OCI-LY7 (cell line): ENCODE results near the gene TMEM53. TPM values are rescaled to one million over a fixed set of nuclear protein-coding genes. Genes with fewer than 3 reads are reported as not detected.
A peak's percentile ranks its signal among the peaks of the same experiment; 100 is the strongest.

Experiments used
- BruUV-seq: library from RNA; stranded (reverse); fragments of 400-500 nt; replicated peaks from 2 replicates; lab custom pipeline; 2021; lab: Mats Ljungman, UMichigan
- CTCF ChIA-PET: fragments of 300-600 bp; sonication (Branson Sonifier 250); formaldehyde crosslinking; loops from one replicate; lab custom pipeline; 2022; ENCODE audit warnings: antibody characterized with exemption; ENCODE audit not compliant: unreplicated experiment; lab: Charles Lee
- POLR2A ChIA-PET: fragments of 300-600 bp; sonication (Branson Sonifier 250); formaldehyde crosslinking; loops from one replicate; lab custom pipeline; 2022; ENCODE audit warnings: antibody characterized with exemption; lab: Charles Lee
- DNase-seq: peaks from one replicate; pipeline ENCODE4 v3.0.0-alpha.2; 2015; ENCODE audit warnings: low spot score
- H2AFZ ChIP-seq: fragments of 200-600 bp; sonication (generic), shearing (Covaris generic); 2 replicates; pipeline ENCODE4 v1.6.1; 2014; ENCODE audit warnings: mild to moderate bottlenecking, antibody characterized with exemption, low read length, moderate library complexity
- H3K27ac ChIP-seq: fragments of 200-600 bp; sonication (generic); 2 replicates; pipeline ENCODE4 v1.5.1; 2014; ENCODE audit warnings: mixed run types, low read depth, mild to moderate bottlenecking, moderate library complexity, low read length, inconsistent platforms; ENCODE audit not compliant: poor library complexity, severe bottlenecking
- H3K36me3 ChIP-seq: fragments of 200-600 bp; sonication (generic); 2 replicates; pipeline ENCODE4 v1.6.1; 2014; ENCODE audit warnings: mild to moderate bottlenecking, antibody characterized with exemption, low read length, moderate library complexity, mixed read lengths; ENCODE audit not compliant: insufficient read depth
- H3K4me1 ChIP-seq: fragments of 200-600 bp; sonication (generic); 2 replicates; pipeline ENCODE4 v1.5.1; 2014; ENCODE audit warnings: mild to moderate bottlenecking, low read length; ENCODE audit not compliant: insufficient read depth, poor library complexity, severe bottlenecking
- H3K4me2 ChIP-seq: fragments of 200-600 bp; sonication (generic); 2 replicates; pipeline ENCODE4 v1.6.1; 2014; ENCODE audit warnings: mild to moderate bottlenecking, low read length
- H3K4me3 ChIP-seq: fragments of 200-600 bp; sonication (generic); 2 replicates; pipeline ENCODE4 v1.5.1; 2014; ENCODE audit warnings: mild to moderate bottlenecking, low read depth, low read length; ENCODE audit not compliant: poor library complexity, severe bottlenecking
- H3K79me2 ChIP-seq: fragments of 200-600 bp; sonication (generic); 2 replicates; pipeline ENCODE4 v1.6.1; 2016; ENCODE audit warnings: low read depth, mild to moderate bottlenecking, low read length, moderate library complexity, mixed read lengths; ENCODE audit not compliant: insufficient read depth
- H3K9me2 ChIP-seq: fragments of 200-600 bp; sonication (generic); 2 replicates; pipeline ENCODE4 v1.6.1; 2016; ENCODE audit warnings: mild to moderate bottlenecking, low read length, mixed read lengths; ENCODE audit not compliant: insufficient read depth
- H3K9me3 ChIP-seq: fragments of 200-600 bp; sonication (generic); 2 replicates; pipeline ENCODE4 v1.6.1; 2014; ENCODE audit warnings: mild to moderate bottlenecking, mixed run types, low read length, mixed read lengths
- H4K20me1 ChIP-seq: fragments of 200-600 bp; sonication (generic); 2 replicates; pipeline ENCODE4 v1.6.1; 2014; ENCODE audit warnings: mild to moderate bottlenecking, antibody characterized with exemption, low read length, moderate library complexity, mixed read lengths; ENCODE audit not compliant: insufficient read depth
- EZH2phosphoT487 ChIP-seq: fragments of 200-600 bp; sonication (generic); IDR thresholded peaks from 2 replicates; pipeline ENCODE4 v1.6.1; 2018; ENCODE audit warnings: low read depth, borderline replicate concordance, mild to moderate bottlenecking, mixed run types, antibody characterized with exemption, low read length, moderate library complexity, mixed read lengths
- intact Hi-C: fragments of 100-400 bp; cut with micrococcal nuclease; formaldehyde crosslinking; loops from one replicate; pipeline ENCODE4 v1.10.0; 2022; ENCODE audit not compliant: unreplicated experiment
- small RNA-seq: library from RNA; depleted of rRNA; stranded (forward); fragments of <200 nt; gene quantifications from one replicate; pipeline ENCODE3, GENCODE V24; 2014
- total RNA-seq, 2 experiments: library from RNA; depleted of rRNA in 1 of 2; stranded (reverse); fragments of >200 nt in 1 of 2; shearing (Covaris generic) in 1 of 2; gene quantifications; 2 replicates each; pipeline ENCODE4 v1.2.3, GENCODE V29; 2014 to 2022
- TF ChIP-seq, protein P1 (sequence below): fragments of 200-600 bp; sonication (generic); conservative IDR thresholded peaks from 2 replicates; pipeline ENCODE4 v1.5.1; 2014; ENCODE audit warnings: mild to moderate bottlenecking, antibody characterized with exemption, low read length, moderate library complexity, mixed read lengths

Gene TMEM53
- total RNA-seq, 2 experiments from 2014 or later: 6.6 to 8.1 TPM

DNA sequence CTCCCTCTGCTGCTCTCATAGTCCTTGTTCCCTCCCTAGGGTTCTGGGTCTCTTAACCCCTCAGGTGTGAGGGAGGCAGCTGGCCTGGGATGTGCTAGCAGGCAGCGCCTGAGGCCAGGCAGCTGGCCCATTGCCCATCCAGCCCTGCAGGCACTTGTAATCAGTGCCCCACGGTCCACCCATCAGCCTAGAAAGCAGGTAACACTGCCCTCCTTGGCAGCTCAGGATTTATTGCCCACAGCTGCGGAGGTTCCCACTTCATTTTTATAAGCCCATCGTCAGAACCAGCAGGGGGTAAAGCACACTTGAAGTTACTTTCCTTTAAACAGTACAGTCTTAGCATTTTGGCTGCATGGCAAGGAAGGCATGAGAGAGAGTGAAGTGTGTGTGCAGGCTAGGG lies 70.6 kb downstream of the TMEM53 start:
- DNase-seq: no peak
- no peaks in the 10 kb centered on the region for H3K36me3 ChIP-seq
- no peaks in the 10 kb centered on the region for H4K20me1 ChIP-seq
- no peaks in the 10 kb centered on the region for H3K4me1 ChIP-seq
- H3K27ac ChIP-seq: no peak overlapping the region
- H3K9me3 ChIP-seq: no peaks in the 10 kb centered on the region
- H3K4me3 ChIP-seq: no peak overlapping the region
- no peak overlapping the region for H3K4me2 ChIP-seq
- CTCF ChIA-PET: no interaction called here
- H3K79me2 ChIP-seq: no peaks in the 10 kb centered on the region
- H3K9me2 ChIP-seq: no peaks in the 10 kb centered on the region
- intact Hi-C loops: no loop called here
- BruUV-seq: no TSS peak
- H2AFZ ChIP-seq: no peak overlapping the region
- POLR2A ChIA-PET: no interaction called here
- TF ChIP-seq EZH2phosphoT487: no peak
- TF ChIP-seq, protein P1, sequence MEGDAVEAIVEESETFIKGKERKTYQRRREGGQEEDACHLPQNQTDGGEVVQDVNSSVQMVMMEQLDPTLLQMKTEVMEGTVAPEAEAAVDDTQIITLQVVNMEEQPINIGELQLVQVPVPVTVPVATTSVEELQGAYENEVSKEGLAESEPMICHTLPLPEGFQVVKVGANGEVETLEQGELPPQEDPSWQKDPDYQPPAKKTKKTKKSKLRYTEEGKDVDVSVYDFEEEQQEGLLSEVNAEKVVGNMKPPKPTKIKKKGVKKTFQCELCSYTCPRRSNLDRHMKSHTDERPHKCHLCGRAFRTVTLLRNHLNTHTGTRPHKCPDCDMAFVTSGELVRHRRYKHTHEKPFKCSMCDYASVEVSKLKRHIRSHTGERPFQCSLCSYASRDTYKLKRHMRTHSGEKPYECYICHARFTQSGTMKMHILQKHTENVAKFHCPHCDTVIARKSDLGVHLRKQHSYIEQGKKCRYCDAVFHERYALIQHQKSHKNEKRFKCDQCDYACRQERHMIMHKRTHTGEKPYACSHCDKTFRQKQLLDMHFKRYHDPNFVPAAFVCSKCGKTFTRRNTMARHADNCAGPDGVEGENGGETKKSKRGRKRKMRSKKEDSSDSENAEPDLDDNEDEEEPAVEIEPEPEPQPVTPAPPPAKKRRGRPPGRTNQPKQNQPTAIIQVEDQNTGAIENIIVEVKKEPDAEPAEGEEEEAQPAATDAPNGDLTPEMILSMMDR: no peak

Small RNA genes lying within 50 kb of the gene (small RNA-seq; reads per million reads assigned to genes)
- gene RNU5F-1: 107 reads per million, percentile 99 among the genes with 10 or more reads in this experiment

Other genes starting within 250 kb of the TMEM53 start
- gene ARMH1, start 233 bp upstream of the TMEM53 start, total RNA-seq (2014; rRNA removed; shearing (Covaris generic)): 5.3 and 7.8 TPM in 2 replicates
- 7.9 and 8.9 TPM in 2 replicates for gene ARMH1, start 233 bp upstream of the TMEM53 start, total RNA-seq (2022)
- not detected in 2 replicates for gene RNU5D-1, start 56.7 kb upstream of the TMEM53 start, total RNA-seq (2014; rRNA removed; shearing (Covaris generic))
- not detected in 2 replicates for gene RNU5D-1, start 56.7 kb upstream of the TMEM53 start, total RNA-seq (2022)
- gene KIF2C, start 65.4 kb upstream of the TMEM53 start, total RNA-seq (2014; rRNA removed; shearing (Covaris generic)): 150 and 159 TPM in 2 replicates
- 140 and 156 TPM in 2 replicates for gene KIF2C, start 65.4 kb upstream of the TMEM53 start, total RNA-seq (2022)
- gene RPS8, start 101.1 kb upstream of the TMEM53 start, total RNA-seq (2014; rRNA removed; shearing (Covaris generic)): 4,149 and 4,355 TPM in 2 replicates
- gene RPS8, start 101.1 kb upstream of the TMEM53 start, total RNA-seq (2022): 2,707 and 2,775 TPM in 2 replicates
- 0.44 and 0.93 TPM in 2 replicates for gene BEST4, start 113.7 kb upstream of the TMEM53 start, total RNA-seq (2014; rRNA removed; shearing (Covaris generic))
- 3.1 and 3.3 TPM in 2 replicates for gene BEST4, start 113.7 kb upstream of the TMEM53 start, total RNA-seq (2022)
- gene PLK3, start 125.9 kb upstream of the TMEM53 start, total RNA-seq (2014; rRNA removed; shearing (Covaris generic)): 8.3 and 10.1 TPM in 2 replicates
- 8.8 and 10.8 TPM in 2 replicates for gene PLK3, start 125.9 kb upstream of the TMEM53 start, total RNA-seq (2022)
- 1.5 TPM in 1 of 2 replicates, not detected in the other for gene DYNLT4, start 132.9 kb upstream of the TMEM53 start, total RNA-seq (2014; rRNA removed; shearing (Covaris generic))
- not detected in 2 replicates for gene DYNLT4, start 132.9 kb upstream of the TMEM53 start, total RNA-seq (2022)
- 0.21 and 0.44 TPM in 2 replicates for gene BTBD19, start 134.0 kb upstream of the TMEM53 start, total RNA-seq (2014; rRNA removed; shearing (Covaris generic))
- 2.0 and 2.7 TPM in 2 replicates for gene BTBD19, start 134.0 kb upstream of the TMEM53 start, total RNA-seq (2022)
- gene PTCH2, start 168.8 kb upstream of the TMEM53 start, total RNA-seq (2014; rRNA removed; shearing (Covaris generic)): 0.39 and 0.60 TPM in 2 replicates
- 0.68 and 1.0 TPM in 2 replicates for gene PTCH2, start 168.8 kb upstream of the TMEM53 start, total RNA-seq (2022)